Panc1 (cell line): ENCODE results near the gene RELT. TPM values are rescaled to one million over a fixed set of nuclear protein-coding genes. Genes with fewer than 3 reads are reported as not detected.

Experiments
- ATAC-seq: fragments of 200-7000 bp; cut with Tn5 transposase; 2 replicates; pipeline ENCODE4 v1.9.1; 2020; ENCODE audit warnings: mild to moderate bottlenecking, moderate library complexity
- BruUV-seq: library from RNA; stranded (reverse); fragments of 400-500 nt; replicated peaks from 2 replicates; lab custom pipeline; 2021; lab: Mats Ljungman, UMichigan
- CTCF ChIA-PET: fragments of 300-600 bp; sonication (Branson Sonifier 250); formaldehyde crosslinking; loops from one replicate; lab custom pipeline; 2022; ENCODE audit warnings: antibody characterized with exemption; lab: Charles Lee
- POLR2A ChIA-PET: fragments of 300-600 bp; sonication (Branson Sonifier 250); formaldehyde crosslinking; loops from one replicate; lab custom pipeline; 2022; ENCODE audit warnings: antibody characterized with exemption; lab: Charles Lee
- DNase-seq: peaks from one replicate; pipeline ENCODE4 v3.0.0-alpha.2; 2010; ENCODE audit warnings: low read depth, low spot score
- H3K27ac ChIP-seq: 2 replicates; pipeline ENCODE4 v1.5.1; 2011; ENCODE audit warnings: mild to moderate bottlenecking, low read length, inconsistent platforms
- H3K27me3 ChIP-seq: fragments of 200-500 bp; sonication (Bioruptor generic); 2 replicates; pipeline ENCODE4 v1.6.0; 2014; ENCODE audit warnings: low read length, inconsistent platforms; ENCODE audit not compliant: control insufficient read depth, insufficient read depth
- H3K36me3 ChIP-seq: fragments of 200-500 bp; sonication (Bioruptor generic); 2 replicates; pipeline ENCODE4 v1.5.1; 2014; ENCODE audit warnings: inconsistent platforms, mild to moderate bottlenecking, low read length, moderate library complexity; ENCODE audit not compliant: control insufficient read depth, insufficient read depth
- H3K4me1 ChIP-seq: 2 replicates; pipeline ENCODE4 v1.5.1; 2011; ENCODE audit warnings: inconsistent platforms, mild to moderate bottlenecking, low read length, moderate library complexity; ENCODE audit not compliant: control insufficient read depth, insufficient read depth
- H3K4me3 ChIP-seq, 2 experiments: 2 replicates each; pipeline ENCODE4 v1.5.1; 2011 to 2012; ENCODE audit warnings: low read depth in 2 of 2, low read length in 2 of 2, mild to moderate bottlenecking in 2 of 2, inconsistent platforms in 1 of 2, moderate library complexity in 1 of 2
- H3K9me3 ChIP-seq: fragments of 200-500 bp; sonication (Bioruptor generic); 2 replicates; pipeline ENCODE4 v1.5.1; 2014; ENCODE audit warnings: low read depth, mild to moderate bottlenecking, inconsistent platforms, low read length, moderate library complexity; ENCODE audit not compliant: control insufficient read depth, insufficient read depth
- POLR2AphosphoS5 ChIP-seq: IDR thresholded peaks from 2 replicates; pipeline ENCODE4 v1.6.1; 2012; ENCODE audit warnings: mild to moderate bottlenecking, low read depth, low read length, moderate library complexity
- SIN3A ChIP-seq: IDR thresholded peaks from 2 replicates; pipeline ENCODE4 v1.6.1; 2012; ENCODE audit warnings: low read depth, mild to moderate bottlenecking, low read length, moderate library complexity, borderline replicate concordance; ENCODE audit not compliant: insufficient read depth
- TCF7L2 ChIP-seq: IDR thresholded peaks from 2 replicates; pipeline ENCODE4 v1.6.1; 2011; ENCODE audit warnings: mild to moderate bottlenecking, low read depth, low read length, inconsistent platforms
- in situ Hi-C: cut with HindIII; loops from 2 replicates; pipeline ENCODE4 v1.10.0; 2016; ENCODE audit warnings: low sequenced_read_pairs, low pct_unique_long_range_greater_than_20kb
- intact Hi-C: fragments of 100-400 bp; cut with micrococcal nuclease; formaldehyde crosslinking; loops from one replicate; pipeline ENCODE4 v1.10.0; 2022; ENCODE audit not compliant: unreplicated experiment
- total RNA-seq: library from RNA; stranded (reverse); gene quantifications from one replicate; pipeline ENCODE4 v1.2.1, GENCODE V29; 2021; ENCODE audit not compliant: unreplicated experiment
- TF ChIP-seq, protein P1 (sequence below): fragments of 450-650 bp; IDR thresholded peaks from 2 replicates; pipeline ENCODE4 v1.5.1; 2017; ENCODE audit warnings: mild to moderate bottlenecking
- TF ChIP-seq, protein P2 (sequence below), 2 experiments: IDR thresholded peaks; 2 replicates each; pipeline ENCODE4 v1.6.1; 2011 to 2012; ENCODE audit warnings: low read depth in 2 of 2, control low read depth in 1 of 2, low read length in 1 of 2, mild to moderate bottlenecking in 1 of 2, moderate library complexity in 1 of 2; ENCODE audit not compliant: insufficient read depth in 1 of 2

Gene RELT
- total RNA-seq, 1 experiment from 2014 or later: 11.3 TPM

DNA sequence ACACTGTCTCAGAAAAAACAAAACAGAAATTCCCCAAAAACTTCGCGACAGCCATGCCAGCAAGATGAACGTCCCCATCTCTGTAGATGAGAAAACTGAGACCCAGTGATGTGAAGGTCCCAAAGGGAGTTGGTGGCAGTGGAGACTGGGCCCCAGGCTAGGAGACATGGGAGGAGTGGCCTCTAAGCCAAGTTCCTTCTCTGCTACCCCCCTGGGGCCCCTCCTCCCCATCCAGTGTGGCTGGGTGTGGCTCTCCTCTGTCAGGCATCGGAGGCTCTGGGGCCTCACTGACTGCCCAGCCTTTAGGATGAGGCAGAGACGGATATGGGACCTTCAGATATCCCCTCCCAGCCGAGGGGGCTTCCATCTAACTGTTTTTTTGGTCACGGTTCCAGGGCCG is 9.8 kb downstream of the RELT start:
- intact Hi-C loops: no loop called here
- POLR2A ChIA-PET: interaction anchor here (0.6 kb wide), 1 partner anchor 7 kb away, joined by 3 read pairs; no protein-coding TSS in a partner anchor
- Histone ChIP-seq H3K9me3 (no peaks in the 10 kb centered on the region), H3K27me3 (no peaks in the 10 kb centered on the region), H3K4me3 (no peak overlapping the region), H3K27ac (0 out of 2 replicates have a peak overlapping the region, but pooled peaks have one; percentile 40), H3K4me1 (peaks cover 41% of the 10 kb centered on the region), H3K36me3 (no peaks in the 10 kb centered on the region)
- CTCF ChIA-PET: no interaction called here
- TF ChIP-seq, protein P1, sequence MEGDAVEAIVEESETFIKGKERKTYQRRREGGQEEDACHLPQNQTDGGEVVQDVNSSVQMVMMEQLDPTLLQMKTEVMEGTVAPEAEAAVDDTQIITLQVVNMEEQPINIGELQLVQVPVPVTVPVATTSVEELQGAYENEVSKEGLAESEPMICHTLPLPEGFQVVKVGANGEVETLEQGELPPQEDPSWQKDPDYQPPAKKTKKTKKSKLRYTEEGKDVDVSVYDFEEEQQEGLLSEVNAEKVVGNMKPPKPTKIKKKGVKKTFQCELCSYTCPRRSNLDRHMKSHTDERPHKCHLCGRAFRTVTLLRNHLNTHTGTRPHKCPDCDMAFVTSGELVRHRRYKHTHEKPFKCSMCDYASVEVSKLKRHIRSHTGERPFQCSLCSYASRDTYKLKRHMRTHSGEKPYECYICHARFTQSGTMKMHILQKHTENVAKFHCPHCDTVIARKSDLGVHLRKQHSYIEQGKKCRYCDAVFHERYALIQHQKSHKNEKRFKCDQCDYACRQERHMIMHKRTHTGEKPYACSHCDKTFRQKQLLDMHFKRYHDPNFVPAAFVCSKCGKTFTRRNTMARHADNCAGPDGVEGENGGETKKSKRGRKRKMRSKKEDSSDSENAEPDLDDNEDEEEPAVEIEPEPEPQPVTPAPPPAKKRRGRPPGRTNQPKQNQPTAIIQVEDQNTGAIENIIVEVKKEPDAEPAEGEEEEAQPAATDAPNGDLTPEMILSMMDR: no peak
- TF ChIP-seq POLR2AphosphoS5 (no peak), TCF7L2 (no peak), SIN3A (no peak)
- TF ChIP-seq, protein P2, sequence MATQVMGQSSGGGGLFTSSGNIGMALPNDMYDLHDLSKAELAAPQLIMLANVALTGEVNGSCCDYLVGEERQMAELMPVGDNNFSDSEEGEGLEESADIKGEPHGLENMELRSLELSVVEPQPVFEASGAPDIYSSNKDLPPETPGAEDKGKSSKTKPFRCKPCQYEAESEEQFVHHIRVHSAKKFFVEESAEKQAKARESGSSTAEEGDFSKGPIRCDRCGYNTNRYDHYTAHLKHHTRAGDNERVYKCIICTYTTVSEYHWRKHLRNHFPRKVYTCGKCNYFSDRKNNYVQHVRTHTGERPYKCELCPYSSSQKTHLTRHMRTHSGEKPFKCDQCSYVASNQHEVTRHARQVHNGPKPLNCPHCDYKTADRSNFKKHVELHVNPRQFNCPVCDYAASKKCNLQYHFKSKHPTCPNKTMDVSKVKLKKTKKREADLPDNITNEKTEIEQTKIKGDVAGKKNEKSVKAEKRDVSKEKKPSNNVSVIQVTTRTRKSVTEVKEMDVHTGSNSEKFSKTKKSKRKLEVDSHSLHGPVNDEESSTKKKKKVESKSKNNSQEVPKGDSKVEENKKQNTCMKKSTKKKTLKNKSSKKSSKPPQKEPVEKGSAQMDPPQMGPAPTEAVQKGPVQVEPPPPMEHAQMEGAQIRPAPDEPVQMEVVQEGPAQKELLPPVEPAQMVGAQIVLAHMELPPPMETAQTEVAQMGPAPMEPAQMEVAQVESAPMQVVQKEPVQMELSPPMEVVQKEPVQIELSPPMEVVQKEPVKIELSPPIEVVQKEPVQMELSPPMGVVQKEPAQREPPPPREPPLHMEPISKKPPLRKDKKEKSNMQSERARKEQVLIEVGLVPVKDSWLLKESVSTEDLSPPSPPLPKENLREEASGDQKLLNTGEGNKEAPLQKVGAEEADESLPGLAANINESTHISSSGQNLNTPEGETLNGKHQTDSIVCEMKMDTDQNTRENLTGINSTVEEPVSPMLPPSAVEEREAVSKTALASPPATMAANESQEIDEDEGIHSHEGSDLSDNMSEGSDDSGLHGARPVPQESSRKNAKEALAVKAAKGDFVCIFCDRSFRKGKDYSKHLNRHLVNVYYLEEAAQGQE (IDR thresholded peaks at IDR 0.05; ENCODE audit: insufficient read depth in 1 of 2, low read depth in 2 of 2, low read length in 1 of 2): no peak
- no TSS peak for BruUV-seq
- DNase-seq (no peak), ATAC-seq (no peak)
- in situ Hi-C loops: no loop called here

DNA sequence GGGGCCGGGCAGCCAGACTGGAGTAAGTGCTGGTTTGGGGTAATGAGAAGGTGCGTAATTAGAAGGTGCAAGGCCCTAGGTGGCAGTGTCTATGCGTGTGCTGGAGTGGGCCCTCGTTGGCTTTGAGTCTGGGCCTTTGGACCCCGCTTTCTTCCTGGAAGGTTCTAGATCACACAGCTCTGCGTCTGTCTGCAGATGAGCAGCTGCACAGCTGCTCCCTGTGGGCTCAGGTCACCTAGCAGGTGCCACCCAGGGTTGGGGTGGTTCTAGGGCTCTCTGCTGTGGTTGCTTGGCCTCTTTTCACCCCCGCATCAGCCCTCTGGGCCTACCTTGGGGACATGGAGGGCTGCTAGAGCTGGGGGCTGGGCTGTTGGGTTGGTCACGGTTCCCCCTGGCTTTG is 10.3 kb downstream of the RELT start:
- H3K36me3 ChIP-seq: no peaks in the 10 kb centered on the region
- ATAC-seq: no peak

More for the DNA sequence above, 10.3 kb downstream of the RELT start:
- BruUV-seq: no TSS peak
- intact Hi-C loops: no loop called here
- in situ Hi-C loops: no loop called here
- Histone ChIP-seq H3K27me3 (no peaks in the 10 kb centered on the region), H3K27ac (no peak overlapping the region), H3K9me3 (no peaks in the 10 kb centered on the region), H3K4me1 (peaks cover 41% of the 10 kb centered on the region), H3K4me3 (no peak overlapping the region)
- ChIA-PET CTCF (interaction anchor here (0.5 kb wide), 1 partner anchor 35 kb away, joined by 3 read pairs; no protein-coding TSS in a partner anchor), POLR2A (no interaction called here)
- DNase-seq: no peak
- TF ChIP-seq POLR2AphosphoS5 (no peak), SIN3A (no peak), TCF7L2 (no peak)
- TF ChIP-seq, protein P2 (IDR thresholded peaks at IDR 0.05; ENCODE audit: insufficient read depth in 1 of 2, low read depth in 2 of 2, low read length in 1 of 2): no peak
- TF ChIP-seq, protein P1: no peak
